ENCODE data around the gene DOCK9.
A peak's percentile ranks its signal among the peaks of the same experiment; 100 is the strongest.
"Not testable (repeated sequence)": the region's sequence is repeated elsewhere in the genome, so short reads cannot be mapped to it uniquely, and the experiment has no call there.

The DOCK9 gene

GRCh38 chr13:98761126-98761985 lies 216.5 kb downstream of the DOCK9 start:
- no peak overlapping the region for H3K27ac Mint-ChIP-seq (ENCODE audit: low read depth)

GRCh38 chr13:98755729-98756128 lies 222.1 kb downstream of the DOCK9 start:
- DNase-seq (ENCODE audit: low spot score in 2 of 2), result no peak
- Mint-ChIP-seq H3K36me3 (ENCODE audit: insufficient read depth) (no peaks in the 10 kb centered on the region), H3K4me1 (no peaks in the 10 kb centered on the region), H3K9me3 (peaks cover 12% of the 10 kb centered on the region), H3K4me3 (no peak overlapping the region), H3K27me3 (peaks cover 80% of the 10 kb centered on the region), H3K27ac (ENCODE audit: low read depth) (no peak overlapping the region)
- ATAC-seq (replicated peaks; ENCODE audit: extremely low read depth, poor library complexity, severe bottlenecking), result no peak

More at GRCh38 chr13:98761126-98761985, 216.5 kb downstream of the DOCK9 start:
- peak overlapping the region; percentile 39 for H3K4me3 Mint-ChIP-seq
- H3K27me3 Mint-ChIP-seq, result peaks cover 50% of the 10 kb centered on the region
- peaks cover 2% of the 10 kb centered on the region for H3K36me3 Mint-ChIP-seq (ENCODE audit: insufficient read depth)
- DNase-seq (ENCODE audit: low spot score in 2 of 2), result no peak
- peaks cover 11% of the 10 kb centered on the region for H3K9me3 Mint-ChIP-seq
- H3K4me1 Mint-ChIP-seq, result no peaks in the 10 kb centered on the region
- no peak for ATAC-seq (replicated peaks; ENCODE audit: extremely low read depth, poor library complexity, severe bottlenecking)

GRCh38 chr13:98755116-98755515 lies 222.7 kb downstream of the DOCK9 start:
- H3K27me3 Mint-ChIP-seq, result peaks cover 81% of the 10 kb centered on the region
- H3K4me1 Mint-ChIP-seq, result no peaks in the 10 kb centered on the region
- peaks cover 6% of the 10 kb centered on the region for H3K9me3 Mint-ChIP-seq
- DNase-seq (ENCODE audit: low spot score in 2 of 2), result no peak
- H3K27ac Mint-ChIP-seq (ENCODE audit: low read depth), result no peak overlapping the region
- H3K36me3 Mint-ChIP-seq (ENCODE audit: insufficient read depth), result no peaks in the 10 kb centered on the region
- no peak overlapping the region for H3K4me3 Mint-ChIP-seq
- ATAC-seq (replicated peaks; ENCODE audit: extremely low read depth, poor library complexity, severe bottlenecking), result no peak

- not testable (repeated sequence) for DNase-seq (ENCODE audit: low spot score in 2 of 2); ATAC-seq (replicated peaks; ENCODE audit: extremely low read depth, poor library complexity, severe bottlenecking); H3K9me3 Mint-ChIP-seq; H3K36me3 Mint-ChIP-seq (ENCODE audit: insufficient read depth); H3K27ac Mint-ChIP-seq (ENCODE audit: low read depth); H3K4me3 Mint-ChIP-seq; H3K4me1 Mint-ChIP-seq
- peaks cover 85% of the 10 kb centered on the region for H3K27me3 Mint-ChIP-seq
These were observed 223.4 kb downstream of the DOCK9 start for GRCh38 chr13:98754468-98754867.

GRCh38 chr13:98752467-98753290 lies 225.2 kb downstream of the DOCK9 start, which contains the start of gene SLC15A1:
Gene SLC15A1, minus strand, starts transcription at chr13:98752672. Its CDS starts 74 bp downstream, at chr13:98752598.
- H3K27me3 Mint-ChIP-seq, result peaks cover 90% of the 10 kb centered on the region
- ATAC-seq (replicated peaks; ENCODE audit: extremely low read depth, poor library complexity, severe bottlenecking) (no peak), DNase-seq (ENCODE audit: low spot score in 2 of 2) (no peak)
- H3K36me3 Mint-ChIP-seq (ENCODE audit: insufficient read depth), result no peaks in the 10 kb centered on the region
- H3K27ac Mint-ChIP-seq (ENCODE audit: low read depth), result no peak within 1 kb of the TSS
- no peak within 1 kb of the TSS for H3K4me3 Mint-ChIP-seq
- no peaks in the 10 kb centered on the region for H3K4me1 Mint-ChIP-seq
- H3K9me3 Mint-ChIP-seq, result peaks cover 6% of the 10 kb centered on the region

GRCh38 chr13:98751861-98752466 lies 225.9 kb downstream of the DOCK9 start:
- Mint-ChIP-seq H3K27me3 (peaks cover 90% of the 10 kb centered on the region), H3K9me3 (peaks cover 6% of the 10 kb centered on the region), H3K4me3 (no peak overlapping the region), H3K27ac (ENCODE audit: low read depth) (no peak overlapping the region), H3K36me3 (ENCODE audit: insufficient read depth) (no peaks in the 10 kb centered on the region), H3K4me1 (no peaks in the 10 kb centered on the region)
- DNase-seq (ENCODE audit: low spot score in 2 of 2), result no peak
- ATAC-seq (replicated peaks; ENCODE audit: extremely low read depth, poor library complexity, severe bottlenecking), result no peak

GRCh38 chr13:98751367-98751782 lies 226.5 kb downstream of the DOCK9 start:
- Mint-ChIP-seq H3K4me3 (no peak overlapping the region), H3K36me3 (ENCODE audit: insufficient read depth) (no peaks in the 10 kb centered on the region), H3K27me3 (peaks cover 90% of the 10 kb centered on the region), H3K27ac (ENCODE audit: low read depth) (no peak overlapping the region), H3K9me3 (peaks cover 6% of the 10 kb centered on the region), H3K4me1 (no peaks in the 10 kb centered on the region)
- no peak for DNase-seq (ENCODE audit: low spot score in 2 of 2)
- ATAC-seq (replicated peaks; ENCODE audit: extremely low read depth, poor library complexity, severe bottlenecking), result no peak

- H3K27ac Mint-ChIP-seq (ENCODE audit: low read depth), result no peak overlapping the region
- peaks cover 74% of the 10 kb centered on the region for H3K27me3 Mint-ChIP-seq
- no peak overlapping the region for H3K4me3 Mint-ChIP-seq
- H3K4me1 Mint-ChIP-seq, result no peaks in the 10 kb centered on the region
- DNase-seq (ENCODE audit: low spot score in 2 of 2), result no peak
- H3K9me3 Mint-ChIP-seq, result peaks cover 6% of the 10 kb centered on the region
- no peaks in the 10 kb centered on the region for H3K36me3 Mint-ChIP-seq (ENCODE audit: insufficient read depth)
- no peak for ATAC-seq (replicated peaks; ENCODE audit: extremely low read depth, poor library complexity, severe bottlenecking)
These were observed 228.4 kb downstream of the DOCK9 start for GRCh38 chr13:98749501-98749900.

- no peaks in the 10 kb centered on the region for H3K4me1 Mint-ChIP-seq
- ATAC-seq (replicated peaks; ENCODE audit: extremely low read depth, poor library complexity, severe bottlenecking) (no peak), DNase-seq (ENCODE audit: low spot score in 2 of 2) (no peak)
- peaks cover 49% of the 10 kb centered on the region for H3K27me3 Mint-ChIP-seq
- peaks cover 2% of the 10 kb centered on the region for H3K36me3 Mint-ChIP-seq (ENCODE audit: insufficient read depth)
- H3K9me3 Mint-ChIP-seq, result no peaks in the 10 kb centered on the region
- H3K4me3 Mint-ChIP-seq, result no peak overlapping the region
- H3K27ac Mint-ChIP-seq (ENCODE audit: low read depth), result no peak overlapping the region
These were observed 230.9 kb downstream of the DOCK9 start for GRCh38 chr13:98746968-98747367.
